GM08714 (cell line): ENCODE data around the gene GLIS1.

ENCODE experiments used
- H3K4me3 ChIP-seq: fragments of 200-500 bp; sonication (Bioruptor generic); 2 replicates; pipeline ENCODE4 v1.5.1; 2014; ENCODE audit warnings: mild to moderate bottlenecking, low read length, inconsistent platforms
- ZNF274 ChIP-seq: IDR thresholded peaks from 2 replicates; pipeline ENCODE4 v1.6.1; 2012; ENCODE audit warnings: mild to moderate bottlenecking, low read depth, low read length

The GLIS1 gene

DNA sequence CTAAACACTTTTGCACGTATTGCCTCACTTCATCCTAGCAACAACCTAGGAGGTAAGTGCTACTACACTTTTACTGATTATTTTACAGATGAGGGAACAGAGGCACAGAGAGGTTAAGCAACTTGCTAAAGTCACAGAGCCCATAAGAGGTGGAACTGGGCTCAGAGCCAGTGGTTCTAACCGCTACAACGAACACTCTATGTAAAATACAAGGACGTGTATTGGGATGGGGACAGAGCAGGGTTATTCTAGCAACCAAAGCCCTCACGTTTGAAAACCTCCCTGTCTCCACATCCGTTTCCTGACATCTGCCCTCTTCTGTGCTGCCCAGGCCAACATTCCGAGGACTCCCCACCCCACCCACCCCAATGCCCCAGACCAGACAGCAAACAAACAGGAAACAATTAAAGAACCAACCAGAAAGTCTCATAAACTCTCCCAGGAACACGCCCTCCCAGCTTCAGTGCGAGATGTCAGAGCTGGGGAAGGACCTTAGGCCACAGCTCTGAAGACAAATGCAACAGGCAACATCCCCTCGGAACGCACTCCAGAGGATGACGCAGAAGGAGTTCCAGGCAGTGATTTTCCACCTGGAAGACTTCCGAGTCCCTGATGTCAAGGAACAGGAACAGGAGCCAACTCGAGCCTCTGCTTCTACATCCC lies 41.1 kb downstream of the GLIS1 start:
- TF ChIP-seq ZNF274: no peak
- no peak overlapping the region for H3K4me3 ChIP-seq

DNA sequence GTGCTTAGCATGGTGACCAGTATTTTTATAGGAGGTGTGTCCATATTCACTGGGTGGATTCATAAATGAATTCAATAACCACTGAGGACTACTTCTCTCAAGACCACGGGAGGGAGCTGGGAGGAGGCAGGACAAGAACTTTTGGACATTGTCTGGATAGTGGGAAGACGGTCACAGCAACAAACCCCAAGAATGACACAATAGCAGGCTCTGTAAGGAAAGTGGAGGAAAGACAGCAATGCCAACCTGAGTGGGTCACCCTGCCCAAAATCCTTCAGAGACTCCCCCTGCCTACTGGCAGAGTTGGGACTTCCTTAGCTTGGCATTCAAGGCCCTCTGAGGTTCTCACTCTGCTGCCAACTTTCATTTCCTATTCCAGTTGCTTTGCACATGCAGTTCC lies 42.0 kb downstream of the GLIS1 start:
- no peak overlapping the region for H3K4me3 ChIP-seq
- no peak for TF ChIP-seq ZNF274

DNA sequence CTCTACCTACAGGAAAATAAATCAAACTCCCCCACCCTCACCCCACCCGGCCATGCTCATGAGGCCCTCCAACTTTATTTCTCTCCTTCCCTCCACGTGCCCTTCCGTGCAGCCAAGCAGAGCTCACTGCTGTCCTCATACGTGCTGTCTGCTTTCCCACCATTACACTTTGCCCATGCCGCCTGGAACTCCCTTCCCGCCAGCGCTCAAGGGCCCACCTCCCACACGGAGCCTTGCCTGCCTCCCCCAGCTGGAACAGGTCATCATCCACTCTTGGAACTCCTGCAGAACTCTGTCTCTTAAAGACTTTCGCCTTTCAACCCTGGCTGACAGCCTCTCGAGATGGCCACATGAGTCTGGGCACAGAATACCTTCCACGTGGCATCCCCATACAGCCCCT lies 42.4 kb downstream of the GLIS1 start:
- TF ChIP-seq ZNF274: no peak
- no peak overlapping the region for H3K4me3 ChIP-seq

DNA sequence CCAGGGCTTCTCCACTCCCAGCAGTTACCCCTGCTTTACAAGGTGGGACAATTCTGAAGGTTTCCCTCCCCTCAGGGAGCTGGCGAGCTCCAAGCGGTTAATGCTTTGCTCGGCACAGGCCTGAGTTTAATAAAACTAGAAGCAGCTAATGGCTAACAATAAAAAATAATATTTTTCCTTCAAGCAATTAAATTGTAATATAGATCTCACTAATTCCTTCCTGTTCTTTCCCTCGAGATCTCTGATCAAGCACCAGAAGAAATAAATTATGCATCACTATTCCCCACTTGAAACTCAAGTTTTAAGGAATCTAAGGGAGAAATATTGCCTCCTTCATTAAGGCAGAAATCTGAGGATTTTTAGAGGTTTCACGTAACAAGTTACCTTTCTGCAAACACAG lies 42.9 kb downstream of the GLIS1 start:
- no peak overlapping the region for H3K4me3 ChIP-seq
- no peak for TF ChIP-seq ZNF274

DNA sequence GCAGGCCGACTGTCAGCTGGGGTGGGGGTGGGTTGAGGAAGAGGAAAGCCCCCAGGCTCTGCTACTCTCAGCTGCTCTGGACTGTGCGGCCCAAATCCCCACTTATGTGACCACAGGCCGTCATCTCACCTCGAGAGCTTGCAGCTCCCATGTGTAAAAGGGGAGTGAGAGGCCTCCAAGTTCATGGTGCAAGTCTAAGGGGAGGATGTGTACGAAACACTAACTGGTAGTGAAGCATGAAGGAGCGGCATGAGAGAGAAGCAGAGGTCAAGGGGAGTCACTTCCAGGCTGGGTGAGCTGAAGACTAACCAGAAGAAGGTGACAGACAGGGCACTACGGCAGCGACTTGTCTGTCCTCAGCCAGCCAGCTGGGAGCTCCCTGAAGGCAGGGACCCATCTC lies 43.8 kb downstream of the GLIS1 start:
- H3K4me3 ChIP-seq: no peak overlapping the region
- no peak for TF ChIP-seq ZNF274

DNA sequence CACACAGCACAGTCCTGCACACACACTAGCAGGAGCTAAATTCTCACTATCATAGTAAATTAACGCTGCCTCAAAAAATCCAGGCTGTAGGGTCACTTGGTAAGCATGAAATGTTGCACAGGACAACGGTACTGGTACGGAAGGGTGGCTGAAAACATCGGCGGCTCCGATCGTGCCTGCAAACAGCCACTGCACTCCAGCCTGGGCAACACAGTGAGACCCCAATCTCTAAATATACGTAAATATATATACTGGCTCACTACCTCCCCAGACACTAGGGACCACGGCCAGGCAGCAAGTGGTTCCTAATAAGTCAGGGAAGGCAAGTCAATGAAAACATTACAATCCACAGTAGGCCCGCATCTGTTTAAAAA lies 44.3 kb downstream of the GLIS1 start:
- no peak for TF ChIP-seq ZNF274
- no peak overlapping the region for H3K4me3 ChIP-seq

DNA sequence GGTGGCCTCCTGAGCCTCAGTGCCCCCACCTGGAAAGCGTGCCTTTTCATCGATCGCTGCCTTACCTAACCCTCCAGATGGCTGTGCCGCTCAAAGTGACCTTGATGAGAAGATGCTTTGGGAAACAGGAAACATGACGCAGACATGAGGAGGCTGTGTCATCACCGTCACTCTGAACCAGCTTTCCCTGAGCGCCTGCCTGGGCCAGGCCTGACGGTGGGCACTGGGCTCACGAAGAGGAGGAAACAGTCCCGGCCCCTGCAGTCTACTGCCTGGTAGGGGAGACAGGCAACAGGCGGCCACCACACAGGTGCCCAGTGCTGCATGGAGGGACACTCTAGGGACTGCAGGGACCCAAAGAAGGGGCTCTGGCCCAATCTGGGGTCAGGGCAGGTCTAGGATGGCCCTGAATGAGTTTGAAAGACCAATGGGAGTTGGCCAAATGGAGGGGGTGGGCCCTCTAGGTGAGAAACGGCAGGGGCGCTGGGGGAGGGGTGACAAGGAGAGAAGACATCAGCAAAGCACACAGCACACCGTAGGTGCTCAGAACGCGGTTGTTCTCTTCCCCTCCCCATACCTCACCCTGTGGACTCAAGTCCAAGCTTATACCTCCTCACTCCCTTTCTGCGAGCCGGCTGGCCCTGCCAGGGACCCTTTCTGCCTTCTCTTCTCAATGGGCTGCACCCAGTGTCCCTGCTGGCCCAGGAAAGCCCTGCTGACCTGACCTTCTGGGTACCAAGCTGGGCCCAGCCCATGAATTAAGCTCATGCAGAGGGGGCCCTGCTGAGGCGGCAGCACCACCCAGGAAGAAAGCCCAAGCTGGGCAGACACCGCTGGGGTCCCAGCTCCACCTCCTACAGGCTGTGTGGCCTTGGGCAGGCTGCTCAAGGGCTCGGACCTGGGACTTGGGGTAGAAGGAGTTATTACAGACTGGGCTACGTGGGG lies 44.9 kb downstream of the GLIS1 start:
- TF ChIP-seq ZNF274: no peak
- H3K4me3 ChIP-seq: no peak overlapping the region

DNA sequence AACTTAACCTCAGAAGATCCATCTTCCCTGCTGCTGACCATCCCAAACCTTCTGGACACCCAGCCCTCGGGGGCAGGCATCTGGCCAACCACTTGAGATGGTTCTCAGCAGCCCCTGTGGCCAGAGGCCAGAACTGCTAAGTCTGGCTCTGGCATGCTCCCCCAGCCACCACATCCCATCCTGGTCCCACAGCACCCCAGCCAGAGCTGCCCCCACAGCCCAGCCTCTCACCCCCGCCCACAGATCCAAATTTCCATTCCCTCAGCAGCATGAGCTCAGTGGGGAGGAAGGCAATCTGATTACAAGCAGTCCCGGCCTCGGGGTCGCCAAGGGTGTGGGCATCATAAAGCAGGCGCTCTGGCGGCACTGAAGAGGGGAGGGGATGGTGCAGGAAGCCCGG lies 45.6 kb downstream of the GLIS1 start:
- TF ChIP-seq ZNF274: no peak
- no peak overlapping the region for H3K4me3 ChIP-seq

DNA sequence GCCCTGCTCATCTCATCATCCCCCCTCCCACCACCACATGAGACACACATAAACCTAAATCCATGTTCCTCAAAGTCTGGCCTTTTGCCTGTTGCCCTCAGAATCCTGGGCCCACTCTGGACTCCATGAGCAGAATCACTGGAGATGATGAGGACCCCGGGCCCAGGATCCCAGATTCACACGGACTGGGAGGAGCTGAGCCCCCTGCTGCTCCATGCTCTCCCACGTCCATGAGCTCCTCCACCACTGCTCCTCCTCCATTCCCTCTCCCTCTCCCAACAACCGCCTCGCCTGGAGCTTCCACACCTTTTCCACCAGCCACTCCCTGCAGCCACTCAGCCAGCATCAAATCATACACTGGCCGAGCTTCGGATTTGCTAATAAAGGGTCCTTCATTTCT lies 47.6 kb downstream of the GLIS1 start:
- TF ChIP-seq ZNF274: no peak
- H3K4me3 ChIP-seq: no peak overlapping the region

DNA sequence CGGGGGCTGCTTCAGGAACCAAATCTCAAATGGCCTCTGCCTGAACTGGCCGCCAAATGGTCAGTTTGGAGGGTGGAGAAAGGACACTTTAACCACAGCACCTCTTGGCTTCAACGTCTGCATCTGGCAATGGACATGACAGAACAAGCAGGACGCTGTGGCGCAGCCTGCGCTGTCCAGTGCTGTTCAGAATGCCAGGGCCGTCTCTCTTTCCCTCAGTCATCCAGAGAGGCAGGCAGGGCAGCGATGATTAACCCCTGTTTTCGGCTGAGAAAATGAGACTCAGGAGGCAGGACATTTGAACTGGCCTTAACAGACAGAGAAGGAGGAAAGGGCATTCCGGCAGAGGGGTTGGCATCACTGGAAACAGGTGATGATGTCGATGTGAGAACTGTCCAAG lies 48.6 kb downstream of the GLIS1 start:
- no peak for TF ChIP-seq ZNF274
- H3K4me3 ChIP-seq: no peak overlapping the region

DNA sequence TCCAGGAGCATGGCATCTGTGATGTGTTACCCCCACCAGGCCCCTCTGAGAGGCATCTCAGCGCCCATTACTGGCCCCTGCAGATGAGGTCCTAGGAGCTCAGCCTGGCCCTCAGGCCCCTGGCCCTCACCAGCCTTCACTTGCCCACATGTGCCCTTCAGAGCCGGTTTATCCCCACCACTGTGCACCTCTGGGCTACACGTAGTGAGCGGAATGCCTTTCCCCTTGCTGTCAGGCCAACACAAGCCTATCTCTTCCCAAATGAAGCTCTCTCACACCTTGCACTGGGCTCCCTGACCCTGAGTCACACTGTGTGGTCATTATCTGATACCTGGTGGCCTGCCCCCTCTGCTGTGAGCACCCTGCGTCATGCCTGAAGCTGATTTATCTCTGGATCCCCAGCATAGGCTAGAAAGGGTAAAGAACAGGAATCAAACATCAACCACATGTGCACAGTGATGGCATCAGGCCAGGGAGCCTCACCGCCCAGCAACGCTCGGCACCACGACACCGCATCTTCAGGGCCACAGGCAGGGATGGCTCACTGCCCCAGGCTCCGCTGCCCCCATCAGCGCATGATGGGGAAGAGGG lies 49.1 kb downstream of the GLIS1 start:
- H3K4me3 ChIP-seq: no peak overlapping the region
- no peak for TF ChIP-seq ZNF274

DNA sequence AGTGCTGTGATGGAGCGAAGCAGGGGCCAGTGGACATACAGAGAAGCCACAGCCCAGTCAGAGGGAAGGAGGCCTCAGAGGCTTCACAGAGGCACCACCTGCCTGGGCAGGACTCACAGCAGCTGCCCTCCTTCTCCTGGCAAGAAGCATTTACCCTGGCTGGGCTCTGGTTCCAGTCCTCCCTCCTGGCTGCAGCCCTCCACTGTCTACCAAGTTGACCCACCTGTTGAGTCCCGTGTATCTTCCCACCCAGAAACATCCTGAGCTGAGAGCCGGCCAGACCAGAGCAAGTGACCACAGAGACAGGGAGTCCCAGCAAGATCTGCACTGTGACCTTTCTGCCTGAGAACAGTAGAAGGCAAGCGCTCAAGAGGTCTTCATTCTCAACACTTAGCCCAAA lies 49.7 kb downstream of the GLIS1 start:
- TF ChIP-seq ZNF274: no peak
- H3K4me3 ChIP-seq: no peak overlapping the region

DNA sequence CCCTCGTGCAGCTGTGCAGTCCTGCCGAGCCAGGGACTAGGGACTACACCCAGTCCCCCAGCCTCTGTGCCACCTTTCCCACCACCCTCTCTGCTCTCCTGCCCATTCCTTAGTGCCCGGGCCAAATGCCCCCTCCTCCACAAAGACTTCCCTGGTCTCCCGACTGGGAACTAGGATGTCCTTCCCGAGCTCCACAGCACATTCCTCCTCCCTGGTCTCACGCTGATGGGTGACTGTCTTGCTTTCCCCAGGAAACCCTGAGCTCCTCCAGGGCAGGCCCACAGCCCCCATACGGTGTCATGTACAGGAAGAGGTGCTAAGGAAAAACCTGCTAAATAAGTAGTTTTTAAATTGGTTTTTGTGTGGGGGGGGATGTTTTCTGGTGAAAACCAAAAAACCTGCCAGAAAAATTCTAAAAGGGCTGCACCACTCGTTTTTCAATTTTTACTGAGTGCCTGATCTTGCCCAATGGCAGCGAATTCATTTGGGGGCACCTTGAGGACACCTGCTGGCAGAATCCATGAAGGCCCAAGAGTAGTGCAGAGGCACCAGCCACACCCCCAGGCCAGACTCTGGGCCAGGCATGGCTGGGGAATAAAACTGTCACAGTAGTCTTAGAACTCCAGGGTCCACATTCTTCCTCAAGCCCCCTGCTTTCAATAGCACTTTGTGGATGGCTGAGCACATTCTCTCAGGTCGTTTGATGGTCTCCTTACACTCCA lies 50.4 kb downstream of the GLIS1 start:
- TF ChIP-seq ZNF274: no peak
- no peak overlapping the region for H3K4me3 ChIP-seq

DNA sequence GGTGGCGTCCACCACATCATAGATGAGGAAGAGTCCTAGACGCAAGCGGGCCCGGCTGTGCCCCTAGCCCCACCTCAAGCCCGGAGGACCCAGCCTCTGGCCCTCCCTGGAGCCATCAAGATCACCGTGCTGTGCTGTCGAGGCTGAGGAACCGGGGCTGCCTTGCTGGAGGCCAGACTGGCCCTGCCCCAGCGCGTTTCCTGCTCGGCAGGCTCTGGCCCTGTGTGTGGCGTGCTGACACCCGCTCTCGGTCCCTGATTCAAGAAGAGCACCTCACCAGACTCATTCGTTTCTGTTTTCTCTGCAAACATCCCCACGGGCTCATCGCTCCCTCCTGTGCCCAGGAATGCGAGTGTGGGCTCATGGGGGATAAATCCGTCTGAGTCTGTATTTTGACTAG lies 51.1 kb downstream of the GLIS1 start:
- no peak for TF ChIP-seq ZNF274

DNA sequence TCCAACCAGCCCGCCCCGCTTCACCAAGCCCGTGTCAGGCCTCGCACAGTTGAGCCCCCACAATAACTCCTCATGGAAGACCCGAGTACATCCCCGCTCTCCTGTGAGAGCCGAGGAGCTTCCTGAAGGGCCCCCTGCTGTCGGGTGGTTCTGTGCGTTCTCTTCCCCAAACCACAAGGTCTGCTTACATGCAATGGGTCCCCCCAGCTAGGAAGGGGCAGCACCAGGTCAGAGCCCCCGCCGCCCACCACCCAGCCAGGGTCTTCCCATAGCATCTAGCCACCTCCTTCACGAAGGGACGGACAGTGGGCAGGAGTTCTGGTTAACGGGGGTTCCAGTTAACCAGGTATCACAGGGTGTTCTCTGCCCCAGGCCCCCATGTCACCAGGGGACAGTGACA lies 51.5 kb downstream of the GLIS1 start:
- no peak overlapping the region for H3K4me3 ChIP-seq
- TF ChIP-seq ZNF274: no peak

More for the DNA sequence above, 51.1 kb downstream of the GLIS1 start:
- H3K4me3 ChIP-seq: no peak overlapping the region

DNA sequence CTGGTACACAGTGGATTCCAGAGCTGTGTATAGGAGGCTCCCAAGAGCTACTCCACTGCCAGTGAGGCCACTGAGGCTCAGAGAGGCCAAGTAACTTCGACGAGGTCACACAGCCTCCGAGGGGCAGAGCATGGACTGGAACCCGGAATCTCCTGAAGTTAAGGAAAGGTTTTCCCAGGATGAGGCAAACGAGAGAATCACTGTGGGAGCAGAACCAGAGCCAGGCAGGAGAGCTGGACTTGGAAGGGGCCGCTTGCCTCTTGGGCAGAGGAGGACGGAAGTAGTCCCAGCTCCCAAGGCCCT lies 52.0 kb downstream of the GLIS1 start:
- no peak for TF ChIP-seq ZNF274
- H3K4me3 ChIP-seq: no peak overlapping the region
